Measurements from ENCODE around the gene PTH1R. TPM values are rescaled to one million over a fixed set of nuclear protein-coding genes. Genes with fewer than 3 reads are reported as not detected.

PTH1R gene
- total RNA-seq, 1 donor from 2014 or later = 15.4 TPM

DNA sequence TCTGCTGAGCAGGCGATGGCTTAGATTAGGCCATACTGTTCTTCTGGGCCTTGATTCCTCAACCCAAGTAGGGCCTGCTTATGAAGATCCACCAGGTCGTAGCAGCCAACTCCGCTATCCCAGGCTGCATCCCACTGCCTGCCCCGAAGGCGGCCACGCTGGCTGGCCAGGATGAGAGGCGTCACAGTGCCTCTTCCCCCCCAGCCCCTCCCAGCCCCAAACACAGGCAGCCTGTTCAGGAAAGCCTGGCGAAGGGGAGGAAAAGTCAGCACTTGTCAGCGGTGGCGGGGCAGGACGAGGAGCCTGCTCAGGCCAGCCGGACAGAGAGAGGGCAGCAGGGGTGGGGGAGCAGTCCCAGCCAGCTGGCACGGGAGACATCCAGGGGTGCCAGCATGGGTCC is 11.2 kb downstream of the PTH1R start:
- H3K27ac Mint-ChIP-seq (ENCODE audit: unreplicated experiment) = no peak overlapping the region
- no peak for DNase-seq (ENCODE audit: extremely low spot score, unreplicated experiment)
- no peak overlapping the region for H3K4me3 Mint-ChIP-seq (ENCODE audit: unreplicated experiment)
- no peaks in the 10 kb centered on the region for H3K9me3 Mint-ChIP-seq (ENCODE audit: unreplicated experiment)
- no peaks in the 10 kb centered on the region for H3K27me3 Mint-ChIP-seq (ENCODE audit: unreplicated experiment)
- TF ChIP-seq, protein P1, sequence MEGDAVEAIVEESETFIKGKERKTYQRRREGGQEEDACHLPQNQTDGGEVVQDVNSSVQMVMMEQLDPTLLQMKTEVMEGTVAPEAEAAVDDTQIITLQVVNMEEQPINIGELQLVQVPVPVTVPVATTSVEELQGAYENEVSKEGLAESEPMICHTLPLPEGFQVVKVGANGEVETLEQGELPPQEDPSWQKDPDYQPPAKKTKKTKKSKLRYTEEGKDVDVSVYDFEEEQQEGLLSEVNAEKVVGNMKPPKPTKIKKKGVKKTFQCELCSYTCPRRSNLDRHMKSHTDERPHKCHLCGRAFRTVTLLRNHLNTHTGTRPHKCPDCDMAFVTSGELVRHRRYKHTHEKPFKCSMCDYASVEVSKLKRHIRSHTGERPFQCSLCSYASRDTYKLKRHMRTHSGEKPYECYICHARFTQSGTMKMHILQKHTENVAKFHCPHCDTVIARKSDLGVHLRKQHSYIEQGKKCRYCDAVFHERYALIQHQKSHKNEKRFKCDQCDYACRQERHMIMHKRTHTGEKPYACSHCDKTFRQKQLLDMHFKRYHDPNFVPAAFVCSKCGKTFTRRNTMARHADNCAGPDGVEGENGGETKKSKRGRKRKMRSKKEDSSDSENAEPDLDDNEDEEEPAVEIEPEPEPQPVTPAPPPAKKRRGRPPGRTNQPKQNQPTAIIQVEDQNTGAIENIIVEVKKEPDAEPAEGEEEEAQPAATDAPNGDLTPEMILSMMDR (IDR thresholded peaks at IDR 0.05) = no peak
- H3K36me3 Mint-ChIP-seq (ENCODE audit: unreplicated experiment) = no peaks in the 10 kb centered on the region
- H3K4me1 Mint-ChIP-seq (ENCODE audit: unreplicated experiment) = peaks cover 35% of the 10 kb centered on the region

- peaks cover 32% of the 10 kb centered on the region for H3K4me1 Mint-ChIP-seq (ENCODE audit: unreplicated experiment)
- H3K9me3 Mint-ChIP-seq (ENCODE audit: unreplicated experiment) = no peaks in the 10 kb centered on the region
- TF ChIP-seq, protein P1 (IDR thresholded peaks at IDR 0.05) = no peak
- no peak overlapping the region for H3K4me3 Mint-ChIP-seq (ENCODE audit: unreplicated experiment)
- no peaks in the 10 kb centered on the region for H3K36me3 Mint-ChIP-seq (ENCODE audit: unreplicated experiment)
- no peaks in the 10 kb centered on the region for H3K27me3 Mint-ChIP-seq (ENCODE audit: unreplicated experiment)
- H3K27ac Mint-ChIP-seq (ENCODE audit: unreplicated experiment) = no peak overlapping the region
- no peak for DNase-seq (ENCODE audit: extremely low spot score, unreplicated experiment)
Observed at GRCh38 chr3:46889381-46890110, 12.0 kb downstream of the PTH1R start.

DNA sequence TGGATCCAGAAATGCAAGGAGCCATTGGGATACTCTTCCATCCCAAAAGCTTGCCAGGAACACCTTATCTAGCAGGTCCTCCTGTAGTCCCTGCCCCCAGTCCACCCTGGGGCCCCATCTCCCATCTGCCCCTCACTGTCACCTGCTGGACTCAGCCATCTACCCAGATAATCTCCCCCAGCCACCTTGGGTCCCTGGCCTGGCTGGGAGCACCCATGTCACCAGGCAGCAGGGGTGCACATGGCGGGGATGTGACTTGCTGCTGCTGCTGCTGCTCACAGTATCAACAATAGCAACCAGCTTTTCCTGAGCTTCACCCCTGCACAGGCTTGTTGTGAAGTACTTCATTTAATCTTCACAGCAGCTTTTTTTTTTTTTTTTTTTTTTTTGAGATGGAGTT is 12.6 kb downstream of the PTH1R start:
- Mint-ChIP-seq H3K9me3 (ENCODE audit: unreplicated experiment) (no peaks in the 10 kb centered on the region), H3K36me3 (ENCODE audit: unreplicated experiment) (no peaks in the 10 kb centered on the region)

DNA sequence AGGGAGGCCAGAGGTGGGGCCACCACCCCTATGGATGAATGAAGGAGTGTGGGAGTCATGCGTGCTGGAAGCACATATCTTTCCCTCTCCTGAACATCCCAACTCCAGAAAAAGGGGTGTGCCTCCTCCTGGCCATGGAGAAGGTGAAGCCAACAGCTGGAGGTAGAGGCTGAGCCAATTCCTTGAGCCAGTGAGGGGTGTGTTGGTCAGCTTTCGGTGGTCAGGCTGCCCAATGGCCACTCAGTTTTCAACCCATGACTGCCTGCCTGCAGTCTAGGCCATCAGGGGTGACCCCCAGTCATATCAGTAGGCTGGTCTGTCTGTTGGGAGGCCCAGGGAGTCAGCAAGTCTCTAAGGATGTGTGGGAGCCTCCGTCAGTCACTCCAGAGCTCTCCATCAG is 13.6 kb downstream of the PTH1R start:
- H3K4me1 Mint-ChIP-seq (ENCODE audit: unreplicated experiment) = peaks cover 27% of the 10 kb centered on the region
- TF ChIP-seq, protein P1 (IDR thresholded peaks at IDR 0.05) = no peak
- H3K36me3 Mint-ChIP-seq (ENCODE audit: unreplicated experiment) = no peaks in the 10 kb centered on the region
- H3K4me3 Mint-ChIP-seq (ENCODE audit: unreplicated experiment) = no peak overlapping the region
- H3K27ac Mint-ChIP-seq (ENCODE audit: unreplicated experiment) = no peak overlapping the region
- no peaks in the 10 kb centered on the region for H3K9me3 Mint-ChIP-seq (ENCODE audit: unreplicated experiment)
- no peak for DNase-seq (ENCODE audit: extremely low spot score, unreplicated experiment)
- no peaks in the 10 kb centered on the region for H3K27me3 Mint-ChIP-seq (ENCODE audit: unreplicated experiment)

More for the DNA sequence above, 12.6 kb downstream of the PTH1R start:
- Mint-ChIP-seq H3K27ac (ENCODE audit: unreplicated experiment) (no peak overlapping the region), H3K4me3 (ENCODE audit: unreplicated experiment) (no peak overlapping the region), H3K4me1 (ENCODE audit: unreplicated experiment) (peaks cover 27% of the 10 kb centered on the region), H3K27me3 (ENCODE audit: unreplicated experiment) (no peaks in the 10 kb centered on the region)
- TF ChIP-seq, protein P1 (IDR thresholded peaks at IDR 0.05) = no peak
- DNase-seq (ENCODE audit: extremely low spot score, unreplicated experiment) = no peak

DNA sequence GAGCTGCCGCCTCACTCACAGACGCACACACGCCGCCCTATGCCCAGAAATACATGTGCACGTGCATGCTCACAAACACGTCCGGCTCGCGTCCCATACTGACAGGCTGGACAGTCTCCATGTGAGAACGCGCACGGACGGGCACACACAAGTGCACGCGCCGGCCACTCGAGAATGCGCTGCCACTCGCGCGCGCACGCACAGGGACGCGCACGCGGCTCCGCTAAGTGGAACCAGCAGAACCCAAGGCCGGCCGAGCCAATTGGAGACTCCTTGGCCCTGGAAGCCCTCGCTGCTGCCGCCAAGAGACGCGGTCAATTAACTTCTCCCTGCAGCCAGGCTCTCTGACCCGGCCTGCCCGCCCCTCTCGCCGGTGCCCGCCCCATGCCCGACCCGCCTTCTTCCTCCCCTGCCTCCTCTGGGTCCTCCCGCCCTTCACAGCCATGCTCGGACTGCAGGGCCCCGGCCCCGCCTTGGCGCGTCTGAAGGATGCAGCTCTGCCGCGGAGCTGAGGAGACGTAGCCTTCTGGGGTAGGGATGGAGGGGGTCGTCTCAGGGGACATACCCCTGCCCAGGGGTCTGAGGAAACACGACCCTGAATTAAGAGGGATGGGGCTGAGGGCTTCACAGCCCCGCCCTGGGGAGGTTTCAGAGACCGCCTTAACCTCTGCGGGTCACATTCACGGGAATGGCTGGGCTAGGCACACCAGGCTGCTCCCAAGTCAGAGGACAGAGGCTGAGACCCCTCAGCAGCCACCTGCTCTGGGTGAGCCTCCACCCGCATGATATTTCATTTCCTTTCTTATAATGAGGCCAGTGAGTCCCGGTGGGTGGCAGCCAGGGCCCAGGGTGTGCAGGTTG is 15.0 kb downstream of the PTH1R start:
- no peak for DNase-seq (ENCODE audit: extremely low spot score, unreplicated experiment)
- TF ChIP-seq, protein P1 (IDR thresholded peaks at IDR 0.05) = no peak
- Mint-ChIP-seq H3K9me3 (ENCODE audit: unreplicated experiment) (no peaks in the 10 kb centered on the region), H3K27ac (ENCODE audit: unreplicated experiment) (no peak overlapping the region), H3K4me1 (ENCODE audit: unreplicated experiment) (peaks cover 28% of the 10 kb centered on the region), H3K27me3 (ENCODE audit: unreplicated experiment) (no peaks in the 10 kb centered on the region), H3K4me3 (ENCODE audit: unreplicated experiment) (peak overlapping the region; percentile 70), H3K36me3 (ENCODE audit: unreplicated experiment) (no peaks in the 10 kb centered on the region)

Measured in osteocyte (in vitro differentiated cells).